ENCODE measurements around the gene ITSN1.
A peak's percentile ranks its signal among the peaks of the same experiment; 100 is the strongest.

ITSN1 gene

DNA sequence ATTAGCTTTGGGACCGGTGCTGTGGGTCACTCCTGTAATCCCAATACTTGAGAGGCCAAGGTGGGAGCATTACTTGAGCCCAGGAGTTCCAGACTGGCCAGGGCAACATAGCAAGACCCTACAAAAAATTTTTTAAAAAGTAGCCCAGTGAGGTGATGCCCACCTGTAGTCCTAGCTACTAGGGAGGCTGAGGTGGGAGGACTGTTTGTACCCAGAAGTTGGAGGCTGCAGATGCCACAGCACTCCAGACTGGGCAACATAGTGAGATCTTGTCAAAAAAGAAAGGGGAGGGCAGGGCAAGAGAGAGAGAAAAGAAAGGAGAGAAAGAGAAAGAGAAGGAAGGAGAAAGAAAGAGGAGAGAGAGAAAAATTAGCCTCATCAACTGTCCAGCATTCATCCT is 6.3 kb downstream of the ITSN1 start:
- Mint-ChIP-seq H3K36me3 (ENCODE audit: low read depth) (no peaks in the 10 kb centered on the region), H3K4me1 (peaks cover 39% of the 10 kb centered on the region), H3K27ac (peak overlapping the region in 1 of 3 experiments; percentile 46), H3K27me3 (ENCODE audit: low read depth) (no peaks in the 10 kb centered on the region), H3K4me3 (no peak overlapping the region), H3K9me3 (no peaks in the 10 kb centered on the region)
- no peak for TF ChIP-seq CTCF (IDR thresholded peaks at IDR 0.05; ENCODE audit: unreplicated experiment in 3 of 3)

DNA sequence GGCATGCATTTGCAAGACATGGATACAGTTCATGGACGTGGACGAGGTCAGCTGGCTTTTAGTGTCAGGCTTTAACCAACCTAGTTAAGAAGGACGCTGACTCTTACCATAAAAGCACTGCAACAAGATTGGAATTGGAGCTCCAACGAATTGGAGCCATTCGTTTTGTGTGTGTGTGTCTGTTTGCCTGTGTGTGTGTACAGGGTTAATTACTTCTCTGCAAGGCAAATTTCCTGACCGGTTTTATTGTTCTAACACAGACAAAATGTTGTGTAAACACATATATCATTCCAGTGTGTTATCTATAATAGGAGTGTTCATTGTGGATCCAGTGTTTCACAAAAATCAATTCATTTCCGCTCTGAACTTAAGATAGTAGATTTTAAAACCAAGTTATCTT is 7.9 kb downstream of the ITSN1 start:
- Mint-ChIP-seq H3K9me3 (no peaks in the 10 kb centered on the region), H3K4me1 (peaks cover 37% of the 10 kb centered on the region), H3K4me3 (no peak overlapping the region), H3K27me3 (ENCODE audit: low read depth) (no peaks in the 10 kb centered on the region), H3K27ac (peak overlapping the region in 1 of 3 experiments; percentile 36), H3K36me3 (ENCODE audit: low read depth) (peaks cover 14% of the 10 kb centered on the region)
- no peak for TF ChIP-seq CTCF (IDR thresholded peaks at IDR 0.05; ENCODE audit: unreplicated experiment in 3 of 3)

- Mint-ChIP-seq H3K27ac (peak overlapping the region; percentile 12 to 36 (median 17)), H3K36me3 (ENCODE audit: low read depth) (peaks cover 19% of the 10 kb centered on the region), H3K27me3 (ENCODE audit: low read depth) (no peaks in the 10 kb centered on the region)
Measured at GRCh38 chr21:33650929-33651509, 8.7 kb downstream of the ITSN1 start.

GRCh38 chr21:33651965-33652680 is 9.8 kb downstream of the ITSN1 start:
- peaks cover 21% of the 10 kb centered on the region for H3K36me3 Mint-ChIP-seq (ENCODE audit: low read depth)
- H3K4me1 Mint-ChIP-seq, result peaks cover 46% of the 10 kb centered on the region
- no peak for TF ChIP-seq CTCF (IDR thresholded peaks at IDR 0.05; ENCODE audit: unreplicated experiment in 3 of 3)
- peak overlapping the region in 2 of 3 experiments; percentile 17 to 36 for H3K27ac Mint-ChIP-seq
- no peaks in the 10 kb centered on the region for H3K27me3 Mint-ChIP-seq (ENCODE audit: low read depth)
- no peaks in the 10 kb centered on the region for H3K9me3 Mint-ChIP-seq
- H3K4me3 Mint-ChIP-seq, result no peak overlapping the region

More at GRCh38 chr21:33650929-33651509, 8.7 kb downstream of the ITSN1 start:
- peaks cover 43% of the 10 kb centered on the region for H3K4me1 Mint-ChIP-seq
- H3K9me3 Mint-ChIP-seq, result no peaks in the 10 kb centered on the region
- no peak overlapping the region for H3K4me3 Mint-ChIP-seq
- no peak for TF ChIP-seq CTCF (IDR thresholded peaks at IDR 0.05; ENCODE audit: unreplicated experiment in 3 of 3)

DNA sequence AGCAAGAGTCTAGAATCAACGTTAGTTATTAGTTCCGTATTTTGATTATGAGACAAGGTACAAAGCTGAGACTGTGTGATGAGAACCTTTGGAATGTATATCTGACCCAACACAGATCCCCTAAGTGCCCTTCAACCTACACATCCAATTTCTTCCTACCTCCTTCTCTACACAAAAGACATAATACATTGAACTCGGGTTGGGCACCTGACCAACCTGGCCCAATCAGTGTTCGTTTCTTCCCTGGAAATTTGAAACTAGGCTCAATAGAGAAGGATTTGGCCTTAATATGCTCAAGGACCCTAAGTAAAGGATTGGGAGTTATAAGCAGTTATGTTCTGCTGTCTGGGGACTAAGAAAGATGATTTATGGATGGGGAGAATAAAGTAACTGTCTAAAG is 12.1 kb downstream of the ITSN1 start:
- Mint-ChIP-seq H3K4me1 (peaks cover 46% of the 10 kb centered on the region), H3K4me3 (no peak overlapping the region), H3K9me3 (no peaks in the 10 kb centered on the region), H3K27ac (peak overlapping the region in 1 of 3 experiments; percentile 6), H3K36me3 (ENCODE audit: low read depth) (peaks cover 25% of the 10 kb centered on the region), H3K27me3 (ENCODE audit: low read depth) (no peaks in the 10 kb centered on the region)
- TF ChIP-seq CTCF (IDR thresholded peaks at IDR 0.05; ENCODE audit: unreplicated experiment in 3 of 3), result no peak
